ENCODE data around the gene TRPM2. TPM values are rescaled to one million over a fixed set of nuclear protein-coding genes. Genes with fewer than 3 reads are reported as not detected.

The TRPM2 gene
- total RNA-seq, 1 donor from 2014 or later, result 3.9 TPM

GRCh38 chr21:44432841-44433790 is 79.7 kb downstream of the TRPM2 start:
- no peak overlapping the region for H3K27ac Mint-ChIP-seq
- no peak overlapping the region for H3K4me3 Mint-ChIP-seq
- DNase-seq (no peak), ATAC-seq (ENCODE audit: low read depth) (no peak)
- peaks cover 11% of the 10 kb centered on the region for H3K9me3 Mint-ChIP-seq
- intact Hi-C loops (cut with micrococcal nuclease), result no loop called here
- peaks cover 3% of the 10 kb centered on the region for H3K36me3 Mint-ChIP-seq (ENCODE audit: low read depth)
- TF ChIP-seq CTCF (IDR thresholded peaks at IDR 0.05), result no peak
- ChIA-PET POLR2A (no interaction called here), CTCF (no interaction called here)
- H3K27me3 Mint-ChIP-seq, result no peaks in the 10 kb centered on the region
- no peaks in the 10 kb centered on the region for H3K4me1 Mint-ChIP-seq

GRCh38 chr21:44433791-44434567 is 80.6 kb downstream of the TRPM2 start:
- H3K36me3 Mint-ChIP-seq (ENCODE audit: low read depth), result peaks cover 3% of the 10 kb centered on the region
- intact Hi-C loops (cut with micrococcal nuclease), result no loop called here
- H3K4me1 Mint-ChIP-seq, result no peaks in the 10 kb centered on the region
- POLR2A ChIA-PET, result no interaction called here
- no peak overlapping the region for H3K27ac Mint-ChIP-seq
- DNase-seq, result no peak
- H3K27me3 Mint-ChIP-seq, result no peaks in the 10 kb centered on the region
- H3K9me3 Mint-ChIP-seq, result peaks cover 11% of the 10 kb centered on the region
- no peak for TF ChIP-seq CTCF (IDR thresholded peaks at IDR 0.05)
- ATAC-seq (ENCODE audit: low read depth), result no peak
- H3K4me3 Mint-ChIP-seq, result no peak overlapping the region
- CTCF ChIA-PET, result no interaction called here

GRCh38 chr21:44434568-44434925 is 81.1 kb downstream of the TRPM2 start:
- DNase-seq (no peak), ATAC-seq (ENCODE audit: low read depth) (no peak)
- no peaks in the 10 kb centered on the region for H3K27me3 Mint-ChIP-seq
- ChIA-PET POLR2A (no interaction called here), CTCF (no interaction called here)
- TF ChIP-seq CTCF (IDR thresholded peaks at IDR 0.05), result no peak
- peaks cover 11% of the 10 kb centered on the region for H3K9me3 Mint-ChIP-seq
- H3K36me3 Mint-ChIP-seq (ENCODE audit: low read depth), result peaks cover 5% of the 10 kb centered on the region
- H3K4me3 Mint-ChIP-seq, result no peak overlapping the region
- intact Hi-C loops (cut with micrococcal nuclease), result no loop called here
- no peak overlapping the region for H3K27ac Mint-ChIP-seq
- H3K4me1 Mint-ChIP-seq, result no peaks in the 10 kb centered on the region

DNA sequence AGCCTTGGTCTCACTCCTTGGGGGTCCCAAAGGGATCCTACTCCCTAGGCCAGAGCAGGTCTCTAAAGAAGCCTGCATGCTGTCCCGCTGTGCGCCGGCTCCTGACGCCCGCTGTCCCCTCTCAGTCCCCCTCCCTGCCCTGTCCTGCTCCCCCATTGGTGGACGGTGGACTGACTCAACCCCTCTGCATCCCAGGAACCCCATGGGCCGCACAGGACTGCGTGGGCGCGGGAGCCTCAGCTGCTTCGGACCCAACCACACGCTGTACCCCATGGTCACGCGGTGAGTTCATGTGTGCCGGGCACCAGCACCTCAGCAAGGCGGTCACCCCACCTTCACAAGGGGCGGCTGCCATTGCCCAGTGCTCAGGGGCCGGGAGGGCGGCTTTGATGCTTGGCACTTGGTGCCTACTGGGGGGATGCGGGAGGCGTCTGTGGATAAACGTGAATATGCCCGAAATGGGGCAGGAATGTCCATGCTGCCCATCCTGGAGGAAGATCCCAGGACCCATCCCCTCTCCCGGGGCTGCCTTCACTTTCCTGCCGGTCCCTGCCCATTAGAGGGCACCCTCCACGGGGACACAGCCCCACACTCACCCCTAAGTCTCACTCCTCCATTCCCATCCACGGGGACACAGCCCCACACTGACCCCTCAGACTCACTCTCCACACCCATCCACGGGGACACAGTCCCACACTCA is 81.7 kb downstream of the TRPM2 start:
- peaks cover 5% of the 10 kb centered on the region for H3K36me3 Mint-ChIP-seq (ENCODE audit: low read depth)
- POLR2A ChIA-PET, result no interaction called here
- intact Hi-C loops (cut with micrococcal nuclease), result no loop called here
- no peaks in the 10 kb centered on the region for H3K27me3 Mint-ChIP-seq
- CTCF ChIA-PET, result no interaction called here
- H3K4me3 Mint-ChIP-seq, result no peak overlapping the region
- TF ChIP-seq CTCF (IDR thresholded peaks at IDR 0.05), result no peak
- no peak for DNase-seq
- no peak for ATAC-seq (ENCODE audit: low read depth)
- no peaks in the 10 kb centered on the region for H3K4me1 Mint-ChIP-seq
- no peak overlapping the region for H3K27ac Mint-ChIP-seq
- H3K9me3 Mint-ChIP-seq, result peaks cover 6% of the 10 kb centered on the region

Data from activated B cell treated with CpG ODN at 0.5 μM for 24 hours (primary cell).